C4-2B (cell line): ENCODE measurements around the gene LAIR2.
"Not testable (repeated sequence)": the region's sequence is repeated elsewhere in the genome, so short reads cannot be mapped to it uniquely, and the experiment has no call there.

ENCODE experiments used
- H3K27ac ChIP-seq: fragments of 450-650 bp; 2 replicates; pipeline ENCODE4 v1.5.1; 2017
- ZFX ChIP-seq: fragments of 450-650 bp; IDR thresholded peaks from 2 replicates; pipeline ENCODE4 v1.6.1; 2017
- TF ChIP-seq, protein P1 (sequence below): fragments of 450-650 bp; conservative IDR thresholded peaks from 2 replicates; pipeline ENCODE4 v1.5.1; 2017; ENCODE audit warnings: mild to moderate bottlenecking

The LAIR2 gene

DNA sequence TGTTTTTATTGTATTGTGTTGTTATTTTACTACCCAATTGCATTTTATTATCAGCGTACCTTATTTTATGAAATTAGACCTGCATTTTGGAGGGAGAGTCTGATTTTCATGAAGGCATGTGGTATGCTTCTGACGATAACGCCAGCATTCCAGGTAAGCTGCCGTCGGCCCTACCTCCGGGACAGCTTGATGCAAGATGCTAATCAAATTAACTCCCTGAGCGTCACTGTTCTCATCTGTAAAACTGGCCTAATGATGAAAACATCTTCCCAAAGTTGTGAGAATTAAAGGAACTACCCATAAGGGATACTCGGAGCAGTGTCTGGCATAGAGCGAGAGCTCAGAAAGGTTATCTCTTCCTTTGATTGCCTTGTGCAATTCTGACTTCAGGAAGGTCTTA is 12.9 kb upstream of the LAIR2 start:
- TF ChIP-seq, protein P1, sequence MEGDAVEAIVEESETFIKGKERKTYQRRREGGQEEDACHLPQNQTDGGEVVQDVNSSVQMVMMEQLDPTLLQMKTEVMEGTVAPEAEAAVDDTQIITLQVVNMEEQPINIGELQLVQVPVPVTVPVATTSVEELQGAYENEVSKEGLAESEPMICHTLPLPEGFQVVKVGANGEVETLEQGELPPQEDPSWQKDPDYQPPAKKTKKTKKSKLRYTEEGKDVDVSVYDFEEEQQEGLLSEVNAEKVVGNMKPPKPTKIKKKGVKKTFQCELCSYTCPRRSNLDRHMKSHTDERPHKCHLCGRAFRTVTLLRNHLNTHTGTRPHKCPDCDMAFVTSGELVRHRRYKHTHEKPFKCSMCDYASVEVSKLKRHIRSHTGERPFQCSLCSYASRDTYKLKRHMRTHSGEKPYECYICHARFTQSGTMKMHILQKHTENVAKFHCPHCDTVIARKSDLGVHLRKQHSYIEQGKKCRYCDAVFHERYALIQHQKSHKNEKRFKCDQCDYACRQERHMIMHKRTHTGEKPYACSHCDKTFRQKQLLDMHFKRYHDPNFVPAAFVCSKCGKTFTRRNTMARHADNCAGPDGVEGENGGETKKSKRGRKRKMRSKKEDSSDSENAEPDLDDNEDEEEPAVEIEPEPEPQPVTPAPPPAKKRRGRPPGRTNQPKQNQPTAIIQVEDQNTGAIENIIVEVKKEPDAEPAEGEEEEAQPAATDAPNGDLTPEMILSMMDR: no peak
- TF ChIP-seq ZFX: no peak
- H3K27ac ChIP-seq: no peak overlapping the region

DNA sequence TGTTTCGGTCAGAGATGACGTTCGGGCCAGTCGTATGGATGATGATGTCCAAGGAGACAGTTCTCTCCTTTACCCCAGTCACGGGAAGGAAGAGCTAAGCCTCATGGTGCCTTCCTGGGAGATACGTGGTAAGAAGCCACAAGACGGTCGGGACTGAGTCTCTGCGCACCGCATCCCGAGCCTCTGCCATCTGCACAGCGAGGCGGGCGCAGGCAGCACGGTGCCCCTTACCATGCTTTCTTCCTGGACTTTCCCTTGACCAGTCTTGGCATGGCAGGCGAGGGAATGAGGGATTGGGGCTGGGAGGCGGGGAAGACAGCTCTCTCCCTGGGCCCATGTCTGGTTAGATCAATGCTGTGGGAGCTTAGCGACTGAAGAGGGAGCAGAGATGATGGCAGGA is 10.1 kb upstream of the LAIR2 start:
- TF ChIP-seq ZFX: no peak
- TF ChIP-seq, protein P1: no peak
- H3K27ac ChIP-seq: no peak overlapping the region

DNA sequence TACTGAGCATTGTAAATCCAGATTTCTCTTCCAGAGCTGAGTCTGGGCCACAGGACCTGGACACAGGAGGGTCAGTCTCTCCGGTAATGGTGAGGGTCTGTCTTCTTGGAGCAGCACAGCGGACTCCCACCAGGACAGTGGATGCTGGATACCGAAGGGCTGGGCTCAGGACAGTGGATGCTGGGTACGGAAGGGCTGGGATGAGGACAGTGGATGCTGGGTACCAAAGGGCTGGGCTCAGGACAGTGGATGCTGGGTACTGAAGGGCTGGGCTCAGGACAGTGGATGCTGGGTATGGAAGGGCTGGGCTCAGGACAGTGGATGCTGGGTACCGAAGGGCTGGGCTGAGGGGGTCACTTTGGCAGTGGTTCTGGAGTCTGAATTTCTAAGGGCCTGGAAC is 9.6 kb upstream of the LAIR2 start:
- not testable (repeated sequence) for H3K27ac ChIP-seq

DNA sequence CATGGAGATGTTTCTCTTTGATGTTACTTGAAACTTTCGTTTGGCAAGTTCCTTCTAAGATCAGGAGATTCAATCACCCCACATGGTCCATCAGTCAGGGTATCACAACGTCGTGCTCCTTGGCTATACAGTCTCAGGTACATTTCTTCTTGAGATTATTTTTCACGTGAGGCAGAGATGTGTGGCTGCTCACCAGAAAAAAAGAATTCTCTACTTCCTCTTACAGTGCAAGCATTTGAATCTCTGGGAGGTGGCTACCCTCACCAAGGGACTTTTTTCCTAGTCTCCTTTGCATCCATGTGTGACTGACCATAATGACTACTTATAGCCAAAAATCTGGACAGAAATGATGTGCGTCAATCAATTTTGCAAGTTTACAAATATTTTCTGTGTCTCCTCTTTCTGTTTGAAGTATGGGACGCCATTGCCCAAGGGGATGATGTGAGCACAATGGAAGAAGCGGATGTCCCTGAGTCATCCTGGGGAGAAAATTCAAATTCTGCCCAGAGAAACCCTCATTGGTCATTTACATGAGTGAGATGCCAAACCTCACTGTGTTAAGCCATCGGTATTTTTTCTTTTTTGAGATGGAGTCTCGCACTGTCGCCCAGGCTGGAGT is 8.6 kb upstream of the LAIR2 start:
- no peak for TF ChIP-seq ZFX
- TF ChIP-seq, protein P1: no peak
- H3K27ac ChIP-seq: no peak overlapping the region

DNA sequence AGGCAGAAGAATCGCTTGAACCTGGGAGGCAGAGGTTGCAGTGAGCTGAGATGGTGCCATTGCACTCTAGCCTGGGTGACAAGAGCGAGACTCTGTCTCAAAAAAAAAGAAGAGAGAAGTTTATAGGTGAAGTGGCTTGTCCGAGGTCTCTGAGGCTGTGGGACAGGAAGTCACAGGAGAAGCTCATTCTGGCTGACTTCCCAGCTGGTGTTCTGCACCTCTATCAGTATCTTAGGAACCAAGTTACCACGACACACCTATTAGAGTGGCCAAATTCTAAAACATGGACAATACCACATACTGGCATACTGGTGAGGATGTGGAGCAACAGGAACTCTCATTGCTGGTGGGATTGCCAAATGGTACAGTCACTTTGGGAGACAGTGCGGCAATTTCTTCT is 7.3 kb upstream of the LAIR2 start:
- not testable (repeated sequence) for H3K27ac ChIP-seq

DNA sequence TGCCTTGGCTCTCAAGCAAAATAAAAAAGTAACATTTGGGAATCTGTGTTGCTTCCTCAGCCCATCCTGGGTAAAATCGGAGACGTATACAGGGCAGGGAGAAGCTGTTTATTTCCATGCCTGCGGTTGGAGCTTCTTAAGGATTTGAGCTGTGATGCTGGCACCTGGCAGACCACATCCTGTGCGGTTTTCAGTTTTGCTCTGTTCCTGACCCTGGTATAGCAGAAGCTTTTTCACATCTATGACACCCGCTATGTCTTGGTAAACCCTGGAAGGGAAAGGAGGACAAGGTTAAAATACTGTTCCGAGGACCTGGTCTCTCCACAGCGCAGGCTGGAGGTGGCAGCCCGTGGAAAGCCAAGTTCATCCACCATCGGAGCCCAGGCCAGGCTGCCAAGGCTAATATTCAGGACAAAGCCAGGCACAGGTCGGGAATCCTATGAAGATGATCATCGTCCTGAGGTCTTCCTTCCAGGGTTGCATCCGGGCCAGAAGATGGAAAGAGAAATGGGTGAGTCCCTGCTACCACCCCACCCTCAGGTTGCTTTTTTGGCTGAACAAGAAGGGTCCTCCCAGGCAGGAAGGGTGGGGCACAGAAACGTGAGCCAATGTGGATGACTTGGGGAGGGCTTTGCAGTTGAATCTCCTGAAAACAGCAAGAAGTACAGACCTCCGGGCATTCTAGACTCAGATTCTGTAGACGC is 4.7 kb upstream of the LAIR2 start:
- not testable (repeated sequence) for H3K27ac ChIP-seq

DNA sequence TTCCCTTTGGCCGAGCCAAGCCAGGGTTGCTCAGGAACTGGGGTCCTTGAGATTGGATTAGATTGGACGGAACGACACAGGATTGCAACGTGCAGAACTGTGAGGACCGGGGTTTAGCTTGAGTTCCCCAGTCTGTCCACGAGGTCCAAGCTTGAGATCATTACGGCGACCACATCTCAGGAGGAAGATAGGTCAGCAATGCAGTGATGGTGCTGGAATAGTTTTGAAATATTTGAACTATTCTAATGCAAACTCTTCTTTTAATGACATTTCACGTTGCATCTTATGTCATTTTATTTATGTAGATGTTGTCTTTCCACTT is 4.2 kb upstream of the LAIR2 start:
- not testable (repeated sequence) for H3K27ac ChIP-seq

DNA sequence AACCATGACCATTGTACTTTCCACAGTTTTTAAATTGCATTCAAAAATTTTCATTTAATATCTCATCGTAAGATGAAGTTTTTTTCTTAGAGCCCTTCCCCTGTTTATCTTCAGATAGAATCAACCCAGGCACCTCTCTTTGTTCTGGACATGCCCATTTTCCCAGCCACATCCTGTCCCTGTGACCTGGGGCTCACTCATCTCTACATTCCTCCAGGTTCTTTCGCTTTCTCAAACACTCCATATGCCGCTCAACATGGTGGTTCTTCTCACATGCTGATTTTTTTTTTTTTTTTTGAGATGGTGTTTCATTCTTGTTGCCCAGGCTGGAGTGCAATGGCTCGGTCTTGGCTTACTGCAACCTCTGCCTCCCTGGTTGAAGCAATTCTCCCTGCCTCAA is 2.9 kb downstream of the LAIR2 start:
- not testable (repeated sequence) for H3K27ac ChIP-seq

DNA sequence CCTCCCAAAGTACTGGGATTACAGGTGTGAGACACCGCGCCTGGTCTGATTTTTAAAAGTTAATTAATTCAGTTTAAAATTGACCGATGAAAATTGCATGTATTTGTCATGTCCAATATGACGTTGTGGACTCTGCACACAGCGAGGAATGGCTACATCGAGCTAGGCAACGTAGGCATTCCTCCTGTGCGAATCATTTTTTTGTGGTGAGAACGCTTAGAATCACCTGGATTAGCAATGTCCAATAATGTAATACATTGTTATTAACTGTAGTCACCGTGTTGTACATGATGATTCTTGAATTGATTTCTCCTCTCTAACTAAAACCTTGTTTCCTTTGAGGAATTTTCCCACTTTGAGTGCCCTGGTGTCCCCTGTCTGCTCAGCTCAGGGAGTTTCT is 3.4 kb downstream of the LAIR2 start:
- TF ChIP-seq ZFX: no peak
- TF ChIP-seq, protein P1: no peak
- H3K27ac ChIP-seq: no peak overlapping the region

DNA sequence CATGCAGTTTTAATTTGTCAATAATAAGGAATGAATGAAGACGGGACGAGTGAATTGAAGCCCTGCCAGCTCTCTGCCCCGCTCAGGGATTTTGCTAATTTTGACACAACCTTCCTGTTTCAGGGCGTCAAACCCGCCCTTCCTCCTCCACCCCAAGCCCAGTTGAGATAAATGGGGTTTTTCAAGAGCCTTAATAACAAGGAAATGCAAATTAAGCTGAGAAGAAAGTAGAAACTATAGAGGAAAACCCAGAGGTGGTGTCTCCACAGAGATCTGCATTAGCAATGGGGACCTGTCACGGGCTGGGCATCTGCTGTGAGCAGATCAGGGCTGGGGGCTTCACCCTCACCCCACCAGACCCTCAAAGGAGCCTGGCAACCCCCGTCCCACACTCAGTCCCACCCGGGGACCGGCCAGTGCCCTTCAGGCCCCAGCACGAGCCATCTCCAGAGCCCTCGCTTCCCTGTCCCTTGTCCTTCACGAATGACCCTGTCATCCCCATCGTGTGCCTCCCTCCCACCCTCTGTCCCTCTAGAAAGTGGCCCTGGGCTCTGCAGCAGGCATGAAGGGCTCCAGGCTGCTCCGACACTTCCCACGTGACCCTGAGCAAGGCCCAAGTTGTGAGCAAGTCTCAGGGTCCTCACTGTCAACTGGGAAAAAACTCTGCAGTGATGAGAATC is 4.5 kb downstream of the LAIR2 start:
- H3K27ac ChIP-seq: not testable (repeated sequence)

DNA sequence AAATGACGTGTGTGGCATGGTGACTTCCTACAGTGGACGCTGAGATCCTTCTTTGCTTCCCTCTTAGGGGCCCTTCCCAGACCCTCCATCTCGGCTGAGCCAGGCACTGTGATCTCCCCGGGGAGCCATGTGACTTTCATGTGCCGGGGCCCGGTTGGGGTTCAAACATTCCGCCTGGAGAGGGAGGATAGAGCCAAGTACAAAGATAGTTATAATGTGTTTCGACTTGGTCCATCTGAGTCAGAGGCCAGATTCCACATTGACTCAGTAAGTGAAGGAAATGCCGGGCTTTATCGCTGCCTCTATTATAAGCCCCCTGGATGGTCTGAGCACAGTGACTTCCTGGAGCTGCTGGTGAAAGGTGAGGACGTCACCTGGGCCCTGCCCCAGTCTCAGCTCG is 5.2 kb downstream of the LAIR2 start:
- no peak overlapping the region for H3K27ac ChIP-seq
- TF ChIP-seq, protein P1: no peak
- no peak for TF ChIP-seq ZFX

DNA sequence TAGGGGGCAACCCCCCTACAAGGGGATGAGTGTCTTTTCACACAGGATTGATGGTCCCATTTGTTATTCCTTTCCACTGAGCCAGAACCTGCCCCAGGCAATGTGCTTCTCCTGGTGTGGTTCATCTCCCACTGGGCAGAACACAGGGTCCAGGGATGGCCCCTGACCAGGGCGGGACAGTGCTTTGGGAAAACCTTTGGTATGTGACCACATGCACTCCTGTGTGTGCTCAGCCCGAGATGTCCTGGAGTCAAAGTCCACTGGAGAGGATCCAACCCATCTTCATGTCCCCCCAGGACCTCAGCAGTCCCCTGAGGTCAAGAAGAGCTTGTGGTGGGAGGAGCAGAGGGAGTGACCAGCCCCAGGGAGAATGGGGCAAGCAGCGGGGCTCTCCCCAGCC is 5.9 kb downstream of the LAIR2 start:
- not testable (repeated sequence) for H3K27ac ChIP-seq

DNA sequence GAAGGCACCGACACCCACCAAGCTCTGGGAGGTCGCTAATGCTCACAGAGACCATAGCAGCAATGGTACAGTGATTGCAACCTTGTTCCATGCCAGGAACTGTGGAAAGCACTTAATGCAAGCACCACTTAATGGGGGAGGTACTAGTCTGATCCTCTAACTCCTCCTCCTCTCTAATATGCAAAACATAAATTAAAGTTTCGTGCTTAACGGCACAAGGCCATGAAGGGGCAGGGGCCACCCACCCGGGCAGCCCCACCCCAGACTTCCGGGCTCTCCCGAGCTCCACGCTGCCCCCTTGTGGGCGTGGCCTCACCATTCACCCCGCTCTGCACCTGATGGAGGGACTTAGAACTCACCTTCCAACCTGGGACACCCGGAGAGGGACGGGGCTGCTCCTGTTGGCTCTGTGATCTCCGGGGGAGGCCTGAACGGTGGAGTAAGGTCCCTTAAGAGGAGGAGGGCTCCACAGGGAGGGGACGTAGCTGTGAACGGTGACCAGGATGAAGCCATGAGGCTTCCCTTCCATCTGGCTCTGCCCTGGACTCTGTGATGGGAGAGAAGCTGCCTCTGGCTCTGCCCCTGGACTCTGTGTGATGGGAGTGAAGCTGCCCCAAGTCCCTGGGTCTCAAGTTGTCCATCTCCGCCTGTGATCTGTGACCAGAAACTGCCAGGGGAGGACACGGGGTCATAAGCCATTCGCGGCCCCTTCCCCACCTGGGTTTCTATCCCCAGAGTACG is 6.7 kb downstream of the LAIR2 start:
- not testable (repeated sequence) for H3K27ac ChIP-seq
